Measurements from ENCODE around the gene ACMSD. TPM values are rescaled to one million over a fixed set of nuclear protein-coding genes. Genes with fewer than 3 reads are reported as not detected.

Gene ACMSD
- total and polyA plus RNA-seq, 2 of the 13 experiments (the other 11 are each of a cell fraction or from before 2014, with no cell fraction given) = not detected

DNA sequence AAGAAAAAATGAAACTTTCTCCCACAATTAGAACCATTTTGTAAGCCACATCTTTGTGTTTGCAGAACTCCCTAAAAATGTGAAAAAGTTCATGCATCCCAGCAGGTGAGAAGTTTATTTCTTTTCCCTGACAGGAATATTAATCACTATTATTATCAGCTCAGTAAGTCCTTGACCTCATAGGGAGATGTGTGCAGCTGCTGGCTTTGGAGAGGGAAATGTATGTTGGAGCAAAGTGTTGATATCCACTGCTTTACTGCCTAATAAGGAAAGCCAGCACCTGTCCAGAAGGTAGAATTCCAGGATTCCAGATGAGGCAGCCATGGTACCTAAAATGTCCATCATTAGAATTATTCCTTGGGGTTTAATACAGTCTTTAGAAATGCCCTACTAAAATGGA, 44.4 kb downstream of the ACMSD start:
- ChIA-PET POLR2A (no interaction called here), CTCF (ENCODE audit: low intra/inter-chr PET ratio, low total read pairs) (no interaction called here)
- H3K4me1 ChIP-seq (ENCODE audit: insufficient read depth, low read length) = no peaks in the 10 kb centered on the region; the same call in 1 of the 2 replicates
- no peak overlapping the region for H3K4me3 ChIP-seq (replicated peaks in 1 of 3; ENCODE audit: insufficient read depth in 1 of 3, low read depth in 2 of 3, low read length in 3 of 3)
- H3K27me3 ChIP-seq (ENCODE audit: control insufficient read depth in 1 of 2, insufficient read depth in 2 of 2, low read length in 2 of 2) = no peaks in the 10 kb centered on the region
- FAIRE-seq = no peak
- no peak overlapping the region for H3K9ac ChIP-seq (ENCODE audit: insufficient read depth, low read depth, low read length)
- H3K36me3 ChIP-seq (replicated peaks in 1 of 2; ENCODE audit: control insufficient read depth in 1 of 2, insufficient read depth in 2 of 2, low read length in 2 of 2) = no peaks in the 10 kb centered on the region
- no peaks in the 10 kb centered on the region for H3K79me2 ChIP-seq (ENCODE audit: insufficient read depth, low read length)
- intact Hi-C loops (cut with micrococcal nuclease; ENCODE audit: unreplicated experiment) (loop anchor here (10.0 kb wide), 1 partner anchor 998 kb away; no protein-coding TSS in a partner anchor), in situ Hi-C loops (cut with HindIII; ENCODE audit: extremely low pct_ligation_motif_present, low pct_unique_long_range_greater_than_20kb) (no loop called here)
- H3K4me2 ChIP-seq (ENCODE audit: low read depth, low read length) = no peak overlapping the region
- H2AFZ ChIP-seq (ENCODE audit: low read length) = no peak overlapping the region
- DNase-seq (ENCODE audit: low spot score) = no peak
- no peak overlapping the region for H3K27ac ChIP-seq (ENCODE audit: extremely low read length, insufficient read depth, low read length)
- BruUV-seq (replicated peaks) = no TSS peak
- H4K20me1 ChIP-seq (ENCODE audit: insufficient read depth, low read length) = no peaks in the 10 kb centered on the region
- no peak for TF ChIP-seq RFXANK (CRISPR knock-in tag; IDR thresholded peaks at IDR 0.05)
- no peak for TF ChIP-seq TRIM24 (CRISPR knock-in tag; IDR thresholded peaks at IDR 0.05)
- no peak for TF ChIP-seq GABPA (IDR thresholded peaks at IDR 0.05; ENCODE audit: low read depth, low read length)
- TF ChIP-seq GABPA (CRISPR knock-in tag; IDR thresholded peaks at IDR 0.05; ENCODE audit: low read depth) = no peak
- no peak for TF ChIP-seq ZNF772 (CRISPR knock-in tag; IDR thresholded peaks at IDR 0.05)
- no peak for TF ChIP-seq ZNF782 (CRISPR knock-in tag; IDR thresholded peaks at IDR 0.05; ENCODE audit: borderline replicate concordance)
- TF ChIP-seq, protein P1, sequence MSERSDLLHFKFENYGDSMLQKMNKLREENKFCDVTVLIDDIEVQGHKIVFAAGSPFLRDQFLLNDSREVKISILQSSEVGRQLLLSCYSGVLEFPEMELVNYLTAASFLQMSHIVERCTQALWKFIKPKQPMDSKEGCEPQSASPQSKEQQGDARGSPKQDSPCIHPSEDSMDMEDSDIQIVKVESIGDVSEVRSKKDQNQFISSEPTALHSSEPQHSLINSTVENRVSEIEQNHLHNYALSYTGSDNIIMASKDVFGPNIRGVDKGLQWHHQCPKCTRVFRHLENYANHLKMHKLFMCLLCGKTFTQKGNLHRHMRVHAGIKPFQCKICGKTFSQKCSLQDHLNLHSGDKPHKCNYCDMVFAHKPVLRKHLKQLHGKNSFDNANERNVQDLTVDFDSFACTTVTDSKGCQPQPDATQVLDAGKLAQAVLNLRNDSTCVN (CRISPR knock-in tag; IDR thresholded peaks at IDR 0.05; ENCODE audit: borderline replicate concordance) = no peak
- ATAC-seq = no peak
- H3K9me3 ChIP-seq (ENCODE audit: low read length) = no peaks in the 10 kb centered on the region

DNA sequence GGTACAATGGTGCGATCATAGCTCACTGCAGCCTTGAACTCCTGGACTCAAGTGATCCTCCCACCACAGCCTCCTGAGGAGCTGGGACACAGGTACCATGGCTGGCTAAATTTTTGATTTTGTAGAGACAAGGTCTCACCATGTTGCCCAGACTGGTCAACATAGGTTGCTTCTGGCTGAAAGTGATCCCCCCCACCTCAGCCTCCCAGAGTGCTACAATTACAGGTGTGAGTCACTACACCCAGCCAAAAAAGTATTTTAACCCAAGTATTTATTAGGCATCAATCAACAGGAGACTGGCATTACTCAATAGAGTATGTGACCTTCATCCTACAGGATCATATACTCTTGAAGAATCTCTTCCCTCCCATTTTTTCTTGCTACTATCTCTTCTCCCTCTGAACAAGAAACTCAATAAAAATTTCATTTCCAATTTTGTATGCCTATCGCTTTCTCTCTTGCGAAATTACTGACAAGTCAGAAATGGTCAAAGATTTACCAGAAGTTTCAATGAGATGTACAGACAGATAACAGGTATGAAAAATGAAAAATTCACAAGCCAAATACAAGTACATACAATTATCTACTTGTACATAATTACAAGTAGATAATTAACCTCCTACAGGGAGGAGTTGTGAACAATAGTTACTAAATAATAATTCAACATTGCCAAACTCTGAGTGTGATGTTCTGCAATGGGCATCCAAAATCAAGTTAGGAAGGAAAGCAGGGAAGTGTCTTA, 45.3 kb downstream of the ACMSD start:
- Histone ChIP-seq H4K20me1 (ENCODE audit: insufficient read depth, low read length) (no peaks in the 10 kb centered on the region), H3K9me3 (ENCODE audit: low read length) (no peaks in the 10 kb centered on the region), H3K79me2 (ENCODE audit: insufficient read depth, low read length) (no peaks in the 10 kb centered on the region), H3K4me3 (replicated peaks in 1 of 3; ENCODE audit: insufficient read depth in 1 of 3, low read depth in 2 of 3, low read length in 3 of 3) (no peak overlapping the region), H3K27ac (ENCODE audit: extremely low read length, insufficient read depth, low read length) (no peak overlapping the region), H2AFZ (ENCODE audit: low read length) (no peak overlapping the region), H3K4me1 (ENCODE audit: insufficient read depth, low read length) (no peaks in the 10 kb centered on the region; the same call in 1 of the 2 replicates), H3K36me3 (replicated peaks in 1 of 2; ENCODE audit: control insufficient read depth in 1 of 2, insufficient read depth in 2 of 2, low read length in 2 of 2) (no peaks in the 10 kb centered on the region), H3K4me2 (ENCODE audit: low read depth, low read length) (no peak overlapping the region), H3K27me3 (ENCODE audit: control insufficient read depth in 1 of 2, insufficient read depth in 2 of 2, low read length in 2 of 2) (no peaks in the 10 kb centered on the region), H3K9ac (ENCODE audit: insufficient read depth, low read depth, low read length) (no peak overlapping the region)
- intact Hi-C loops (cut with micrococcal nuclease; ENCODE audit: unreplicated experiment) (loop anchor here (10.0 kb wide), 1 partner anchor 999 kb away; no protein-coding TSS in a partner anchor), in situ Hi-C loops (cut with HindIII; ENCODE audit: extremely low pct_ligation_motif_present, low pct_unique_long_range_greater_than_20kb) (no loop called here)
- no TSS peak for BruUV-seq (replicated peaks)
- ChIA-PET CTCF (ENCODE audit: low intra/inter-chr PET ratio, low total read pairs) (no interaction called here), POLR2A (no interaction called here)
- TF ChIP-seq NFRKB (IDR thresholded peaks at IDR 0.05) (no peak), SMARCC2 (IDR thresholded peaks at IDR 0.05) (no peak), ZBTB21 (CRISPR knock-in tag; IDR thresholded peaks at IDR 0.05) (no peak)
- TF ChIP-seq, protein P2, sequence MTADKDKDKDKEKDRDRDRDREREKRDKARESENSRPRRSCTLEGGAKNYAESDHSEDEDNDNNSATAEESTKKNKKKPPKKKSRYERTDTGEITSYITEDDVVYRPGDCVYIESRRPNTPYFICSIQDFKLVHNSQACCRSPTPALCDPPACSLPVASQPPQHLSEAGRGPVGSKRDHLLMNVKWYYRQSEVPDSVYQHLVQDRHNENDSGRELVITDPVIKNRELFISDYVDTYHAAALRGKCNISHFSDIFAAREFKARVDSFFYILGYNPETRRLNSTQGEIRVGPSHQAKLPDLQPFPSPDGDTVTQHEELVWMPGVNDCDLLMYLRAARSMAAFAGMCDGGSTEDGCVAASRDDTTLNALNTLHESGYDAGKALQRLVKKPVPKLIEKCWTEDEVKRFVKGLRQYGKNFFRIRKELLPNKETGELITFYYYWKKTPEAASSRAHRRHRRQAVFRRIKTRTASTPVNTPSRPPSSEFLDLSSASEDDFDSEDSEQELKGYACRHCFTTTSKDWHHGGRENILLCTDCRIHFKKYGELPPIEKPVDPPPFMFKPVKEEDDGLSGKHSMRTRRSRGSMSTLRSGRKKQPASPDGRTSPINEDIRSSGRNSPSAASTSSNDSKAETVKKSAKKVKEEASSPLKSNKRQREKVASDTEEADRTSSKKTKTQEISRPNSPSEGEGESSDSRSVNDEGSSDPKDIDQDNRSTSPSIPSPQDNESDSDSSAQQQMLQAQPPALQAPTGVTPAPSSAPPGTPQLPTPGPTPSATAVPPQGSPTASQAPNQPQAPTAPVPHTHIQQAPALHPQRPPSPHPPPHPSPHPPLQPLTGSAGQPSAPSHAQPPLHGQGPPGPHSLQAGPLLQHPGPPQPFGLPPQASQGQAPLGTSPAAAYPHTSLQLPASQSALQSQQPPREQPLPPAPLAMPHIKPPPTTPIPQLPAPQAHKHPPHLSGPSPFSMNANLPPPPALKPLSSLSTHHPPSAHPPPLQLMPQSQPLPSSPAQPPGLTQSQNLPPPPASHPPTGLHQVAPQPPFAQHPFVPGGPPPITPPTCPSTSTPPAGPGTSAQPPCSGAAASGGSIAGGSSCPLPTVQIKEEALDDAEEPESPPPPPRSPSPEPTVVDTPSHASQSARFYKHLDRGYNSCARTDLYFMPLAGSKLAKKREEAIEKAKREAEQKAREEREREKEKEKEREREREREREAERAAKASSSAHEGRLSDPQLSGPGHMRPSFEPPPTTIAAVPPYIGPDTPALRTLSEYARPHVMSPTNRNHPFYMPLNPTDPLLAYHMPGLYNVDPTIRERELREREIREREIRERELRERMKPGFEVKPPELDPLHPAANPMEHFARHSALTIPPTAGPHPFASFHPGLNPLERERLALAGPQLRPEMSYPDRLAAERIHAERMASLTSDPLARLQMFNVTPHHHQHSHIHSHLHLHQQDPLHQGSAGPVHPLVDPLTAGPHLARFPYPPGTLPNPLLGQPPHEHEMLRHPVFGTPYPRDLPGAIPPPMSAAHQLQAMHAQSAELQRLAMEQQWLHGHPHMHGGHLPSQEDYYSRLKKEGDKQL (CRISPR knock-in tag; IDR thresholded peaks at IDR 0.05; ENCODE audit: low read depth) = no peak
- WGBS (ENCODE audit: low lambda C conversion rate) = 59% methylated on average over 3 of the region's 3 CpGs
- DNase-seq (ENCODE audit: low spot score) = no peak
- no peak for FAIRE-seq
- no peak for ATAC-seq
